OCI-LY3 (cell line): Measurements from ENCODE around the gene FBXO41.

ENCODE experiments used
- CTCF ChIP-seq: fragments of 200-600, 300-600 bp; sonication (generic); IDR thresholded peaks from 2 replicates; pipeline ENCODE4 v1.5.1; 2014; ENCODE audit warnings: antibody characterized with exemption, low read length, low read depth
- EZH2phosphoT487 ChIP-seq: fragments of 200-600 bp; shearing (Covaris generic); IDR thresholded peaks from 2 replicates; pipeline ENCODE4 v1.6.1; 2018; ENCODE audit warnings: antibody characterized with exemption, mixed run types, low read depth

DNA sequence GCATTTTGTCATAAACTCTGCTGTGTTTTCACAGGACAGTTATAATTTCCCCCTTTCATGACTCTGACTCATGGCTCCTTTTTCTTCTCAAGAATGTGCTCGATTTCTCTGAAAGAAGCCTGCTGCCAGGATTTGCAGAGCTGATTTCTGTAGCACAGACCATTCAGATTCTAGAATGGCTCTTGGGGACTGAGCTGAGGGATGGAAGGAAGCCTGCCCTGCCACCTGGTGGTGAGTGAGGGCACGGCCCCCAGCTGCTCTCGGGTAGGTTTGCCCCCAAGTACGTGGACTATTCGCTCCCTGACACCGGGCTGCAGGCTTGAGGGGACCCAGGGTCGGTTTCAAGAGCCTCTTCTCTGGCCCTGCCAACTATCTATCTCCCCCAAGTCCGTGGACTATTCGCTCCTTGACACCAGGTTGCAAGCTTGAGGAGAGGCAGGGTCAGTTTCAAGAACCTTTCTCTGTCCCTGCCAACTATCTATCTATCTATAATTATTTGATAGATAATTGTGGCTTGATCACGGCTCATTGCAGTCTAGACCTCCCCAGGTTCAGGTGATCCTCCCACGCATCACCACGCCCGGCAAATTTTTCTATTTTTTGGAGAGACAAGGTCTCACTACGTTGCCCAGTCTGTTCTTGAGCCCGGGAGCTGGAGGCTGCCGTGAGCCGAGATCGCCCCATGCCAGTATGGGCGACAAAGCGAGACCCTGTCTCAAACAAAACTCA, 71.7 kb downstream of the FBXO41 start:
- TF ChIP-seq CTCF (peak; percentile 82), EZH2phosphoT487 (no peak)
